Measurements from ENCODE around the gene FAM117B.
"Not testable (repeated sequence)": the region's sequence is repeated elsewhere in the genome, so short reads cannot be mapped to it uniquely, and the experiment has no call there.

Gene FAM117B

GRCh38 chr2:202703091-202703490 is 68.3 kb downstream of the FAM117B start:
- DNase-seq (ENCODE audit: low spot score), result no peak

- DNase-seq (ENCODE audit: low spot score), result no peak
Observed at GRCh38 chr2:202704248-202704647, 69.5 kb downstream of the FAM117B start.

GRCh38 chr2:202705446-202706020 is 70.8 kb downstream of the FAM117B start:
- DNase-seq (ENCODE audit: low spot score), result no peak

GRCh38 chr2:202714971-202715935 is 80.5 kb downstream of the FAM117B start:
- DNase-seq (ENCODE audit: low spot score), result not testable (repeated sequence)

- no peak for DNase-seq (ENCODE audit: low spot score)
Observed at GRCh38 chr2:202716114-202716718, 81.4 kb downstream of the FAM117B start.

GRCh38 chr2:202716953-202717597 is 82.3 kb downstream of the FAM117B start:
- no peak for DNase-seq (ENCODE audit: low spot score)

GRCh38 chr2:202717598-202718310 is 83.0 kb downstream of the FAM117B start:
- DNase-seq (ENCODE audit: low spot score), result no peak

GRCh38 chr2:202718614-202719013 is 83.8 kb downstream of the FAM117B start:
- peak; percentile 34 for DNase-seq (ENCODE audit: low spot score)

- no peak for DNase-seq (ENCODE audit: low spot score)
Observed at GRCh38 chr2:202720226-202720625, 85.5 kb downstream of the FAM117B start.

- DNase-seq (ENCODE audit: low spot score), result no peak
Observed at GRCh38 chr2:202721621-202722020, 86.9 kb downstream of the FAM117B start.

- DNase-seq (ENCODE audit: low spot score), result no peak
Observed at GRCh38 chr2:202723746-202724145, 89.0 kb downstream of the FAM117B start.

- no peak for DNase-seq (ENCODE audit: low spot score)
Observed at GRCh38 chr2:202726070-202726469, 91.3 kb downstream of the FAM117B start.

GRCh38 chr2:202736826-202737225 is 102.1 kb downstream of the FAM117B start:
- DNase-seq (ENCODE audit: low spot score), result no peak

GRCh38 chr2:202743613-202744012 is 108.8 kb downstream of the FAM117B start:
- no peak for DNase-seq (ENCODE audit: low spot score)

- no peak for DNase-seq (ENCODE audit: low spot score)
Observed at GRCh38 chr2:202749477-202749876, 114.7 kb downstream of the FAM117B start.

GRCh38 chr2:202750763-202751427 is 116.1 kb downstream of the FAM117B start:
- DNase-seq (ENCODE audit: low spot score), result no peak

- no peak for DNase-seq (ENCODE audit: low spot score)
Observed at GRCh38 chr2:202752071-202752470, 117.3 kb downstream of the FAM117B start.

- no peak for DNase-seq (ENCODE audit: low spot score)
Observed at GRCh38 chr2:202754936-202755335, 120.2 kb downstream of the FAM117B start.

GRCh38 chr2:202756598-202756997 is 121.8 kb downstream of the FAM117B start:
- no peak for DNase-seq (ENCODE audit: low spot score)

GRCh38 chr2:202757339-202757738 is 122.6 kb downstream of the FAM117B start:
- no peak for DNase-seq (ENCODE audit: low spot score)

- DNase-seq (ENCODE audit: low spot score), result no peak
Observed at GRCh38 chr2:202758128-202758527, 123.4 kb downstream of the FAM117B start.

Data from AG20443 (cell line).